ENCODE results near the gene SMAD1.

GRCh38 chr4:145437466-145437865 lies 44.2 kb upstream of the SMAD1 start:
- TF ChIP-seq, protein P1, sequence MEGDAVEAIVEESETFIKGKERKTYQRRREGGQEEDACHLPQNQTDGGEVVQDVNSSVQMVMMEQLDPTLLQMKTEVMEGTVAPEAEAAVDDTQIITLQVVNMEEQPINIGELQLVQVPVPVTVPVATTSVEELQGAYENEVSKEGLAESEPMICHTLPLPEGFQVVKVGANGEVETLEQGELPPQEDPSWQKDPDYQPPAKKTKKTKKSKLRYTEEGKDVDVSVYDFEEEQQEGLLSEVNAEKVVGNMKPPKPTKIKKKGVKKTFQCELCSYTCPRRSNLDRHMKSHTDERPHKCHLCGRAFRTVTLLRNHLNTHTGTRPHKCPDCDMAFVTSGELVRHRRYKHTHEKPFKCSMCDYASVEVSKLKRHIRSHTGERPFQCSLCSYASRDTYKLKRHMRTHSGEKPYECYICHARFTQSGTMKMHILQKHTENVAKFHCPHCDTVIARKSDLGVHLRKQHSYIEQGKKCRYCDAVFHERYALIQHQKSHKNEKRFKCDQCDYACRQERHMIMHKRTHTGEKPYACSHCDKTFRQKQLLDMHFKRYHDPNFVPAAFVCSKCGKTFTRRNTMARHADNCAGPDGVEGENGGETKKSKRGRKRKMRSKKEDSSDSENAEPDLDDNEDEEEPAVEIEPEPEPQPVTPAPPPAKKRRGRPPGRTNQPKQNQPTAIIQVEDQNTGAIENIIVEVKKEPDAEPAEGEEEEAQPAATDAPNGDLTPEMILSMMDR (IDR thresholded peaks at IDR 0.05 in 2 of 3, conservative IDR thresholded peaks at IDR 0.05 in 1 of 3; ENCODE audit: borderline replicate concordance in 1 of 3, insufficient read depth in 1 of 3, low read depth in 2 of 3, low read length in 2 of 3), result no peak
- TF ChIP-seq POLR2A (IDR thresholded peaks at IDR 0.05; ENCODE audit: borderline replicate concordance, extremely low read depth, insufficient read depth, insufficient read length) (no peak), SP1 (IDR thresholded peaks at IDR 0.05; ENCODE audit: low read depth) (no peak), POLR2AphosphoS5 (IDR thresholded peaks at IDR 0.05; ENCODE audit: low read depth, low read length) (no peak), ZNF274 (IDR thresholded peaks at IDR 0.05; ENCODE audit: low read depth, low read length) (no peak), JUND (IDR thresholded peaks at IDR 0.05) (no peak), TCF7L2 (IDR thresholded peaks at IDR 0.05; ENCODE audit: borderline replicate concordance, extremely low read depth, insufficient read depth, insufficient read length) (no peak), EZH2 (IDR thresholded peaks at IDR 0.05) (no peak), ATF3 (IDR thresholded peaks at IDR 0.05) (no peak), CEBPB (IDR thresholded peaks at IDR 0.05; ENCODE audit: low read depth) (no peak), EZH2phosphoT487 (IDR thresholded peaks at IDR 0.05; ENCODE audit: borderline replicate concordance) (no peak)
- TF ChIP-seq, protein P2, sequence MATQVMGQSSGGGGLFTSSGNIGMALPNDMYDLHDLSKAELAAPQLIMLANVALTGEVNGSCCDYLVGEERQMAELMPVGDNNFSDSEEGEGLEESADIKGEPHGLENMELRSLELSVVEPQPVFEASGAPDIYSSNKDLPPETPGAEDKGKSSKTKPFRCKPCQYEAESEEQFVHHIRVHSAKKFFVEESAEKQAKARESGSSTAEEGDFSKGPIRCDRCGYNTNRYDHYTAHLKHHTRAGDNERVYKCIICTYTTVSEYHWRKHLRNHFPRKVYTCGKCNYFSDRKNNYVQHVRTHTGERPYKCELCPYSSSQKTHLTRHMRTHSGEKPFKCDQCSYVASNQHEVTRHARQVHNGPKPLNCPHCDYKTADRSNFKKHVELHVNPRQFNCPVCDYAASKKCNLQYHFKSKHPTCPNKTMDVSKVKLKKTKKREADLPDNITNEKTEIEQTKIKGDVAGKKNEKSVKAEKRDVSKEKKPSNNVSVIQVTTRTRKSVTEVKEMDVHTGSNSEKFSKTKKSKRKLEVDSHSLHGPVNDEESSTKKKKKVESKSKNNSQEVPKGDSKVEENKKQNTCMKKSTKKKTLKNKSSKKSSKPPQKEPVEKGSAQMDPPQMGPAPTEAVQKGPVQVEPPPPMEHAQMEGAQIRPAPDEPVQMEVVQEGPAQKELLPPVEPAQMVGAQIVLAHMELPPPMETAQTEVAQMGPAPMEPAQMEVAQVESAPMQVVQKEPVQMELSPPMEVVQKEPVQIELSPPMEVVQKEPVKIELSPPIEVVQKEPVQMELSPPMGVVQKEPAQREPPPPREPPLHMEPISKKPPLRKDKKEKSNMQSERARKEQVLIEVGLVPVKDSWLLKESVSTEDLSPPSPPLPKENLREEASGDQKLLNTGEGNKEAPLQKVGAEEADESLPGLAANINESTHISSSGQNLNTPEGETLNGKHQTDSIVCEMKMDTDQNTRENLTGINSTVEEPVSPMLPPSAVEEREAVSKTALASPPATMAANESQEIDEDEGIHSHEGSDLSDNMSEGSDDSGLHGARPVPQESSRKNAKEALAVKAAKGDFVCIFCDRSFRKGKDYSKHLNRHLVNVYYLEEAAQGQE (IDR thresholded peaks at IDR 0.05; ENCODE audit: low read depth), result no peak
- TF ChIP-seq, protein P3, sequence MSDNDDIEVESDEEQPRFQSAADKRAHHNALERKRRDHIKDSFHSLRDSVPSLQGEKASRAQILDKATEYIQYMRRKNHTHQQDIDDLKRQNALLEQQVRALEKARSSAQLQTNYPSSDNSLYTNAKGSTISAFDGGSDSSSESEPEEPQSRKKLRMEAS (IDR thresholded peaks at IDR 0.05), result no peak

All from HCT116 (cell line).